NCI-H510A (cell line): ENCODE data around the gene GRID2.

Source experiments
- DNase-seq: peaks from one replicate; lab custom pipeline; 2025; lab: John Stamatoyannopoulos, UW

GRID2 gene

DNA sequence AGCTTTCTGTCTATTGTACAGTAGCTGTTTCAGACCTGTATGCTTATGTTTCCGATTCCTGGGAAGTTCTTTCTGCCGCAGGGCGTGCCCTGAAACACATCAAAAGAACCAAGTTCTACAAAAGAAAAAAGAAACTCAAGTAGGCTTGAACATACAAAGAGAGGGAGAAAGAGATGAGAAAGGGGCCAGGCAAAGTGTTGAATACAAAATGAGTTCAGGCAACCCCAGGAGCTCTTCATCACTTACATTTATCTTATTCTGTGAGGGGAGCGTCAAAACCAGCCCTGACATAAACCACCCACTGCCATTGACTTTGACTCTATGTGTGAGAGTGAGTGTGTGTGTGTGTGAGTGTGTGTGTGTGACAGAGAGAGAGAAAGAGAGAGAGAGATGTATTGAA lies 1498.3 kb downstream of the GRID2 start:
- no peak for DNase-seq

DNA sequence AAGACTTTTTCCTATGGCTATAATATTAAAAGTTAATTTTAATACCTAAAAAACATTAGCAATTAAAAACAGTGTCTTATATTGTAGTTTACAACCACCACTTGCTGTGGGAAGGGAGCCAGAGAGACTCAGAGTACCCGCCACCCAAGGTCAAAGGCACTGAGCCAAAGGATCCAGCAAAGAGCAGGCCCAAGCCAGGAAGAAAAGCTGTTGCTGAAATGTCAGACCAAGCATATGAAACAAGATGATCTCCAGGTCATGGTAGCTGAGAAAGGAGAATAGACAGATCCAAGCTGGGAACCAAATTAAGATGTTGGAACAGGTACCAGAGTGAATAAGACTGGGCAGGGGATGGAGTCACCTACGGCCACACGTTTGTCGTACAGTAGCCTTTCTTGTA lies 1506.0 kb downstream of the GRID2 start:
- DNase-seq: no peak

DNA sequence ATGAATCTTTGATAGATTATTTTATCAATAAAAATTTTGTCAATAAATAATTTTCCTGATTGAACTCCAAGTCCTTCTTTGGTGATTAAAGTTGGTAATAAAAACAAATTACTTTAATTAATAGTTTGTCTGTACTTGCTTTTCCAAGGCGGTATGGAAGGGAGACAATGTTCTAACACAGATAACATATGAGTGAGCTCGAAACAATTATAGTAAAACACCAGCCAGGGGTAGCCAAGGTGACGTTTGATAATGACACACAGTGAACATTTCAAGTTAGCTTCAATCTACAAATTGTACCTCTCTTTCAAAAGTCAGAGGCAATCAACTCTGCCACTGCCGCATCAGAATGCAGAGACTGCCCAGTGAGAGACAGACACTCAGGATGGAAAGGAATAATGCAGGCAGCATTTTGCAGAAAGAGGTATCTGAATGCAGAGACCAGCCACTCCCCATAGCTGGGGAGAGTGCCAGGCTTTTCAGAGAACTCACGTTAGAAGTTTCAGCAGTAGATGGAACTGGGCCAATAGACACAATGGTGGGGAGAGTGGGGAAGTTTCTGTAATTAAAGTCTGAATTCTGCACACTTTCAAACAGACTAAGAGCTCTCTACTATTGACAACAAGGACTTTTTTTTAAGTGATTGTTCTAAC lies 1506.7 kb downstream of the GRID2 start:
- no peak for DNase-seq

DNA sequence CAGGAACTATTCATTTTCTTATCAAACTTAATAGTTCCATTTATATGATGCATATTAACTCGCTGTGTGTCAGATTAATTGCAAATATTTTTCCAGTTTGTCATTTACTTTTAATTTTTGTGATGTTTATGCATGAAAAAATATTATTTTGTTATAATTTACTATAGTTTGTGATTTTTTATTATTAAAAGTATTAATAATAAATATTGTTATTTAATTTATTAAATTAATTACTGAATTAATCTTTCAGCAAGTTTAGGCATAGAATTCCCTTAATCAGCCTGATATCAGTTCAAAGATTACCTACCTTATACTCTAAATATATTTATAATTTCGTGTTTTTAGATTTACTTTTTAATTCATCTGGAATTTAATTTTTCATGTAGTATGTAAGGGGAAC lies 1509.3 kb downstream of the GRID2 start:
- no peak for DNase-seq

DNA sequence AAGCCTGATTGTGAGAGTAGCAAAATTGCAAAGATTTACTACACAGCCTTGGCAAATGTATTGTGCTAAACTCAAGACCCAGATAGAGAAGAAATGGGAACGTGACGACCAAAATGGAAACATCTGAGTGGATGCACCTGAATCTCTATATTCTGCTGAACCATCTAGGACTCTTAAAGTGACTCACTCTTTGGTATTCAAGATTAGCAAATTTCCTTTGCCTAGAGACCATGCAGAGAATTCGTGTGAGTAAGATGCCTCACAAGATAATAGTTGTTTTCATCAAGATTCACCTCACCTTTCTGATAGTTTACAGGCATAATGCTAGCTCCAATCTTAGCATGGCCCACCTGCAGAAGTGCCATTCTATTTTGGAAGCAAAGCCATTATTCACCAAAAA lies 1510.4 kb downstream of the GRID2 start:
- DNase-seq: no peak

DNA sequence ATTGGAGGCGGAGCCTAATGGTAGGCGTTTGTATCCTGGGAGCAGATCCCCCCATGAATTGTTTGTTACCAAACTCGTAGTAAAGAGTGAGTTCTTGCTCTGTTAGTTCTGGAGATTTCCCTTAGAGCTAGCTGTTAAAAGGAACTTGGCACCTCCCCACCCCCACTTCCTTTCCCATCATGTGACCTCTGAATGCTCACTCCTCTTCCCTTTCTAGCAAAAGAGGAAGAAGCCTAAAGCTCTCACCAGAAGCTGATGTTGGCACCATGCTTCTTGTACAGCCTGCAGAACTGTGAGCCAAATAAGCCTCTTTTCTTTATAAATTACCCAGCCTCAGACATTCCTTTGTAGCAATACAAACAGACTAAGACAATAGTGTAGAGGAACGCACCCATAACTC lies 1511.0 kb downstream of the GRID2 start:
- DNase-seq: no peak
